Stimulated activated CD8-positive, alpha-beta memory T cell treated with anti-CD3 and anti-CD28 coated beads, Interleukin-15, amount 100 ng/mL, for 24 hours (primary cell): Measurements from ENCODE around the gene FAM13A.

Experiments used
- DNase-seq: peaks from one replicate; pipeline ENCODE4 v3.0.0-alpha.2; 2020; ENCODE audit warnings: low read depth

The FAM13A gene

DNA sequence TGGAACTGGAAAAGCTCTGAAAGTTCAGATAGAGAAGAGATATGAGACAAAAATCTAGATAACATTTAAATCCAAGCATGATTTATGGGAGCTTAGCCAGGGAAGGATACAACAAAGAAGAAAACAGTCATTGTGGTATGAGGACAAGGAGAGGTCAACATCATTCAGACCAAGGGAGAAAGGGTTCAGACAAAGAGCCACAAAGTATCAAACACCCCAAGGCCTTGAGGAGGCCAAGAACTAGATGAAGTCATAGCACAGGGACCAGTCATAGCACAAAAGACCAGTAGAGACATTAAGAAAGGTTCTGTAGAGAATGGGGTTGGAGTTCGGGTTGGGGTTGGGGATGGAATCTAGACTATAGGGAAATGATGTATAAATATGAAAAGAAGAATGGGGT is 282.0 kb downstream of the FAM13A start:
- DNase-seq: no peak

DNA sequence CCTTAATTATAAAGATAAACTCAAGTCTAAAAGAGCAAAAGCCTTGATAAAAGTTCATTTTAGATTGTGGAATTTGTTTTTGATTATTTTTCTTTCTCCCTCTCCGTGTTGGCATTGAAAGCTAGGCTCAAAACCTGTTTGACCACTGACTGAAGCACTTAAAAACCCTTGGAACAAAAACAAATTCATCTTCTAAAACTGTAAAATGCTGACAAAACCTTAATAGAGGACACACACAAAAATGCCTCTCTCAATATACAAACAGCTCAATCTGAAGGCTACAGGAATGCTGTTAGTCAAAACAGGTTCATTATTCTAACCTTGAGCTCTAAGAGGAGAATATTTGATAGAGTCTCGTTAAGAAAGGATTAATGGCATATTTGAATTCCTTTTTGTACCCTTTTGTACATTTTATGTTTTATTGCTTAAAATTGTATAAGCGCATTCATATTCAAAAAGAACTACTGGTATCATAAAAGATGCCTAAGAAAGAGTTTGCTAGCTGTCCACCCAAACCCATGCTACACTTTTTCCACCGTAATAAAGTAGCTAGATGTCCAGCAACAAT is 285.0 kb downstream of the FAM13A start:
- no peak for DNase-seq

DNA sequence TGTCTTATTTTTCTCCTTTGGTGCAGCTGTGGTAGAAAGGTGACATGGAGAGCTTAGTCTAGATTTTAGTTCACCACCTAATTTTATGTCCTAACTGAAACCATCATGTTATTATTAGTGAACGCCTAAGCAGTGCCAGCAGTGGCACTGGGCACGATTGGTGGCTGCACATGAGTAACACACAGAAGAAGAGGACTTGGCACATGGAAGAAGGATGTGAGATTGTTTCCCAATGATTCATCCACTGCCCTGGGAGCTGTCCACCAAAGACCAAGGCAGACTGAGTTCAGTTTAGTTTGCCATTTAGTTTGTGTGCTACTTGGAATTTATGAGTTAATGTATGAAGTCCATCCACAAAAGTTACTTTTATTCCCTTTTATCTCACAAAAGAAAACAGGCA is 291.3 kb downstream of the FAM13A start:
- no peak for DNase-seq

DNA sequence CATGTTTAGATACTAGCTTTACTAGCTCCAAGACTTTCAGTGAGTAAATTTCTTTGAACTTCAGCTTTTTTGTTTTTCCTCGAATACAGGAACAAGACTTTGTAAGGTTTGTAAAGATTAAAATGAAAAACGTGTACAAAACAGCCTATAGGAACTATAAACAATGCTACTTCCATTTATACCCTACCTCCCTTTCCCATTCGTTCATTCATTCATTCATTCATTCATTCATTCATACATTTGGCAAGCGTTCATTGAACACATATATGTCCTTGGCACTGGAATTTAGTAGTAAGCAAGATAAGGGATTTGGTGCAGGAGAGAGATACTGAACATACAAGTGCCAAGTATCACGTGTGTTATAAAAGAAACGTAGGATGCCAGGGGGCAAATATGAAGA is 293.9 kb downstream of the FAM13A start:
- no peak for DNase-seq

DNA sequence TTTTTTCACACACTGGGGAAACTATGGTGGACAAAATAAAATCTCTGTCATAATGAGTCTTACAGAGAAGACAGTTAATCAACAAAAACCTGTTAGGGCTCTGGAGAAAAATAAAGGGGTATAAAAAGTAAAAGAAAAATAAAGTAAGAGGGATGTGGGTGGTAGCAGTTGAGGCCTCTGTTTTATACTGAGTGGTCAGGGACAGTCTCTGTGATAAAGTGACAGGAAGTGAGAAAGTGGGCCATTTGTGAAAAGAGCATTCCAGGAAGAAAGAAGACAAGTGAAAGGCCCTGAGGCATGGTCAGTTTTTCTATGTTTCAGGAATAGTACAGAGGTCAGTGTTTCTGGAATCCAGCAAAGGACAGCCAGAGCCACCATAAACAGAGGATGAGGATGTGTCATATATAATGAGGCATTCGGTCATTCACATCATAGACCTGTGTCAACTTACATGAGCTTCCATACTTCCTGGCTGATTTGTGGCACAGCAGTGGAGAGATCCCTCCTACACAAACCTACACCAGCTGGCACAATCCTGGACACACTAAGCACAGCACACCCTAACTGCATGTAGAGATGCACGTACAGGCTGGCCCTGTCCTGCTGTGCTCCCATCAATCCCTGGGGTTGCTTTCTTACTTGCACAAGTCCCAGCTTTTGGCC is 295.0 kb downstream of the FAM13A start:
- no peak for DNase-seq

DNA sequence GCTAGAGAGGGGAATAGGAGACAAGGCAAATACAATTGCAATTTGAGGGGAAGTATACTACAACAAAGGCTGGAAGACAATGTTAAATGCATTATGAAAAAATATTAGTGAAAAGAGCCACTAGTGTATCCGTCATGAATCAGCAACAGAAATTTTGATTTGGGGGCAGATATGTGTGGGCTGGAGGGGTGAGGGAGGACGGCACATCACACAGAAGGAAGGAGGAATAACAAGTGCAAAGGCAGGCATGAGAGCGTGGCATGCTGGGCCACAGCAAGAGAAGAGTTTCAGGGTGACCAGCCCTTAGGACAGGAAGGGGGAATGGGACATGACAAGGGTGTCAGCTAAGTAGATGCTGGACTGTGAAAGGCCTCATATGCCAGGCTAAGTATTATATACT is 295.6 kb downstream of the FAM13A start:
- no peak for DNase-seq

DNA sequence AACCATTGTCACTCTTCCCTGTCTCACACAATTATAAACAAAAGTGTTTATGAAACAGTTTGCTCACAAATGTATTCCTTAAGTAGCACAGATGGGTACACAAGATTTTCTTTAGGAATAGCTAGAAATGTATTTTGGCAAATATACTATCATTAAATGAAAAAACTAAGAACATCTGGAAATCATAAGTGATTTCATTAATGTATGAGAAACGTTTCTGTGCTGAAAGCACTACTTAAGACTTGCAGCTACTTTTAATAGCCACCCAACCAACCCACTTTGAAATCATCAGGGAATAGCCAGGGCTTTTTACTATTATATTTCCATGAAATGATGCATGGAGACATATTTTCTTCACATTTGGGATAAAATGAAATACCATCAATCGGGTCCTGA is 297.1 kb downstream of the FAM13A start:
- no peak for DNase-seq

DNA sequence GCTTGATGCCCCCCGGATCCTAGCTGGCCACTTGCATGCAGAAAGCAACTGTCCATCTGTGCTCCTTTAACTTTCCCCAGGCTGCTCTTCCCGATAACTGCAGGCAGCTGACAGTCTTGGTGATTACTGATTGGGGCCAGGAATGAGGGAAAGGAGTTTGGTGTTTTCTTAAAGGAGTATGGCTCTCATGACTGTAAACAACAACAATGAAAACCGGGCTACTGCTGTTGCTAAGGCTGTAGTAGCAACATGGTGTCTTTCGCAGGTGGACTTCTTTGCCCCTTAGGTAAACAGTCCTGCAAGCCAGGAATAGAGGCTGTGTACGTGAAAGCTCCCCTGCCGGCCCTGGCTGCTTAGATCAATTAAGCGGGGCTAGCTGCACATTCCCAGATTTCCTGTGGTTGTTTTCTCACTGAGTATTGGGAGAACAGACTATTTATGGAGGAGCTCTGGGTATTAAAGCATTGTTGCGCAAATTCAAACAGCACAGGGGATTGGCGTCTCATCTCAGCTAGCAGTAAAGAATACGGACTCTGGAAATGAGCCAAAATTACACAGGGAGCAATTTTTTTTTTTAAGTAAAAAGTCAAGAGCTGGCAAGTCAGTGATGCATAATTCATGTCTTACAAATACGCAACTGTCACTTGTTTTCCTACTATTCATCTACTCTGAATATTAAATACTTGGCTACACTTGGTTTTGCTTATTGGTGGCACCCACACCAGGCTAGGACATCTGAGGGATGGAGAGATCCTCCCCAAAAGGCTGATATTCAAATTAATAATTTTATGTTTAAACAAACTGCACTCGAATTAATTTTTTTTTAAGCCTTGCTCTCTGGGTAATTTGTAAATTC is 297.7 kb downstream of the FAM13A start:
- no peak for DNase-seq

DNA sequence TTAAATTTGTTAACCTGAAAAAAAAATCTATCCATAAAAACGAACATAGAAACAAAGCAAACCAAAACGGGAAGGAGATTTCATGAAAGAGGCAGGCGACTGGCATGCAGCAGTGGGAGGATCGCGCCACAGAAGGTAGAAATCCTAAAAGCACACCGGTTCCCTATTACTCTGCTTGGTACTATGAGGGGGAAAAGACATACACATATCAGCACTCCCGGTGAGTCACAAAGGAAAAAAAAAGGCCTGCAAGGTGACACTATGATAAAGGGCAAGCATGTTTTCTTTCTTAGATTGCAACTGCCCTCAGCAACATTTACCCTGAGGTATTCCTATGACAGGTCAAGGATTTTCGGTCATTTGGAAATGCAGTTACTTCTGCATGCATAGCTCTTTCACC is 298.7 kb downstream of the FAM13A start:
- no peak for DNase-seq

DNA sequence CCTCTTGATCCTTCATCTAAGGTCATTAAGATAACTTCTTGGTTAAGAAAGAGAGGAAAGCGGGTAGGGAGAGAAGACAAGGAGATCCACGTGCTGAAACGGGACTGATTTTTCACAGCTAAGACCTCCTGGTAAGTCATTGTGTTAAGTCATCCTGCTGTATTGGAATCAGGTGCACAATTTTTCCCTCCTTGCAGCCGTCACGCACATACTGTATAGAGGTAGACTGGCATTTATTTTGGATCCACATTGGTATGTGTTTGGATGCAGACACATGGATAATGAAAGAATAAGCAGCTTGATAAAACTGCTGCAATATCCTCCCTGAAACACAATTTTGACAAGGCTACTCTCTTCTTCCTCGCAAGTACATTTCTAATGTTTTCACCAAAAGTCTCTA is 299.2 kb downstream of the FAM13A start:
- no peak for DNase-seq

DNA sequence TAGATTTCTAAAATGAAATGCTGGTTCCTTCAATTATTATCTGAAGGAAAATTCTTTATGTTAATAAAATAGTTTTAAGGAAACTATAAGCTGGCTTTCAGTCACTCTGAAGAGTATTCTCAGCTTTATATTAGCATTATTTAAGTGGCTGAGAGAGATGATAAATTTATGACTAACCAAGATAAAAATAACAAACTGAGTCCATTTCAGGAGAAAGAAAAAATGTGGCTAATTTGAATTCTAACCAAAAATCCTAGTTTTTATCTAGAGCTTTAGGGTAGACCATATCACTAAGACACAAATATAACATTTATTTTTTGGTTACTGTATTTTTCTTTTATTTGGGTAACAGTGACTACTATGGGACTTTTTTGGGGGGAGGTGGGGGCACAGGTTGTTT is 299.9 kb downstream of the FAM13A start:
- no peak for DNase-seq

DNA sequence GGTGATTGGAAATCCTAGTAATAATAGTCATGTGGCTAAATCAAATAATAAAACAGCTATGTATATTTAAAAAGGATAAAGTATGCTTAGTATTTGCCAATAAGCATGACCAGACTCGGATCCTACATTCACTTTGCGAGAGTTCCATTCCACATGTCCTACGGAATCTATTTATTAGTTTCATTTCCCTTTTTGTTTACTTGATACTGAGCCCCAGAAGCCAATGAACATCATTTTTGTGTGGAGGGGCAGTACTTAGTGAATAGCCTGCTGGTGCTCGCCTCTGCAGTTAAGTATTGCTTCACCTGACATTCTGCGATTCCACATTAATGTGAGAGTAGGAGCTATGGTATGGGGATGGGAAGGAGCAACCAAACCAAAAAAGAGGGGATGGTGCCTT is 300.8 kb downstream of the FAM13A start:
- no peak for DNase-seq

DNA sequence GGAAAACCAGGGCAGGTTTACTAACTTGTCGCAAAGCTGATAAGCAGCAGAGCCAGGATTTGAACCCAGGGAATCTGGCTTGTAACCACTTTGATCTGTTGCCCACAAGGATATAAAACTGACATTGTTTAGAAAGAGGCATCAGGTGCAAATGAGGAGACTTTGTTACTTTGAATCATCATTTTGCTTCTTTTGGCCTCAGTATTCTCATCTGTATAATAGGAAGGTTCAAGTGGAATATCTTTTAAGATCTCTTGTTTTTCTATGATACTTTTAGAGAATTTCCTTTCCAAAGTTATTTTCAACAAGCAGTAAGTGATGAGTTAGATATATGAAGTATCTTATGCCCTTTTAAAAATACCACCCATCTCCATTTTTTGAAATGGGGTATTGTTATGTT is 301.5 kb downstream of the FAM13A start:
- no peak for DNase-seq

DNA sequence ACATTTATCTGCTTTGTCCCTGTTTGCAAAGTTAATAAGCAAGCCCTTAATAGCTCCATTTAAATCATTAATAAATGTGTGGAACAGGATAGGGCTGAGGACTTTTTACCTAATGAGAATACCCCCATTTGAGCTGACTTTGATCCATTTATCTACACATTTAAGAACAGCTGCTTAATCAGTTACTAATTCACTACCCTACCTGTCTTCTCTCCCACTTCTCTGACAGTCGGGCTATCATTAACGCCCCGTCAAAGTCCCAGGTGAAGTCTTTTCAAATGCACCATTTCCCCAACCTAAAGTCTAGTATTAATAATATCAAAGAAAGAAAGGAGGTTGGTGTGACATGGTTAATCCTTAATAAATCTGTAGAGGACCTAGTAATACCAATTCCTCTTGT is 302.2 kb downstream of the FAM13A start:
- DNase-seq: no peak

DNA sequence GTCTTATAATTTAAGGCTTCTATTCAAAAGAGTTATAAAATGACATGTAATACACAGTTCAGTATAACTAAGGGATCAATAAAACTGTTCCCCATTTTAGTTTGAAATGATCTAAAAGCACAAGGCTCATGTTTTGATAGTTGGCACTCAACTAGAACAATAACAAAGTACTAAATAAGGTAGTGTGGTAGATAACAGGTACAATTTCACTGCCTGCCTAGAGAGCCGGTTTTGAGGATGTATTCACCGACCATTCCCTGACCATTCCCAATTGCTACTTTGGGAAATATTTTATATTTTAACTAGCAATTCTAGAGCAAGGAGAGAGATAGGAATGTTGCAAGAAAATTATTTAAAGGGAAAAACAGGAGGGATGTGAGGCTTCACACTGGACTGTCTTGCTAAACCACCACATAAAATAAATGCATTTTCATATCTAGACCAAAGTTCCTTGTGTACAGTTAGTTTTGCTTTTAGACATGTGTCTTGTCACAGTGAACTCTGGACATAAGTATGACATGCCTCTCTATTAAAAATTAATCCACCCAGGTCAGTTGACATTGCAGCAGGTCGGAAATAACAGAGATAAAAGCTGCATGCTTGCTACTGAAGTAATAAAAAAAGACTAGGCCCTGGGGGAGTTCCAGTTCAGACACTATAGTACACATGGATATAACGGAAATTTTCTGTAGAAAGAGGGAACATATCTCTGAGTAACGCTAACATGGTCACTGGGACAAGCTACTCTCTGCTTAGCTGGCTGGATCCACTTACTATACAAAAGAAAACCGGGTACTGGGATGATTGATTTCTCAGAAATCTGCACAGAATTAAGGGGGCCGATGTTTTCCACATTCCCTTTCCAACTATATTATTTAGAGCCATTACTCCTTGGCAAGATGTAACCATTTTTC is 303.1 kb downstream of the FAM13A start:
- DNase-seq: no peak

DNA sequence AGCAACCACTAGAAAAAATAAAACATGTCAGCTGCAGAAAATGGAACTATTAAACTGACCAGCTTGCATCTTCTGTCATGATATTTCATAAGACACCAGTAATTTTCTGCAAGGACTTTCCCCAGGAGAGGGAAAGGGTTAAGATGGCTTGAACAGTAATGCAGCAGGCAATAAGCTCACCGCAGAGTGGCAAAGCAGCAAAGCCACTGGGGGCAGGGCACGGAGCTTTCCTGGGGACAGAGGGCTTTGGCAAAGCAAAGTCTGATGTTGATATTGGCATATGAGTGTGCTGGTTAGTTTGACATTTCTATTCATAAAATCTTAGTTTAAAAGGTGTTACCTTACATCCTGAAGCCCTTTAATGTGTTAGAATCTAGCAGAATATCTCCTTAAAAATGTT is 304.2 kb downstream of the FAM13A start:
- no peak for DNase-seq

DNA sequence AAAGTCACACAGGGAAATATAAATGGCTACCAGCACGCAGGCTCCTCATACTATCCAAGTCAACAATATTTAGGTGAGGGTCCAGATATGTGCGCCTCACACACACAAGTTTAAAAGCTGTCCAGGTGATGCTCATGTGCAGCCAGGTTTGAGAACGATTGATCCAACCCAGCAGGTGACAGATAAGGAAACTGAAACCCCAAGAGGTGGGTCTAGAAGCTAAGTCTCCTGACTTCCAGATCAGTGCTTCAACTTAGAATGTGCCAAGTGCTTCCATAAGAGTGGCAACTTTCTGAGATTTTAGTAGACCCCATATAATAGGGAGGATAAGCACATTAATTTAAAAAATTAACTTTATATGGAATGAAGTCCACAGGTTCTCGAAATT is 304.9 kb downstream of the FAM13A start:
- DNase-seq: no peak

DNA sequence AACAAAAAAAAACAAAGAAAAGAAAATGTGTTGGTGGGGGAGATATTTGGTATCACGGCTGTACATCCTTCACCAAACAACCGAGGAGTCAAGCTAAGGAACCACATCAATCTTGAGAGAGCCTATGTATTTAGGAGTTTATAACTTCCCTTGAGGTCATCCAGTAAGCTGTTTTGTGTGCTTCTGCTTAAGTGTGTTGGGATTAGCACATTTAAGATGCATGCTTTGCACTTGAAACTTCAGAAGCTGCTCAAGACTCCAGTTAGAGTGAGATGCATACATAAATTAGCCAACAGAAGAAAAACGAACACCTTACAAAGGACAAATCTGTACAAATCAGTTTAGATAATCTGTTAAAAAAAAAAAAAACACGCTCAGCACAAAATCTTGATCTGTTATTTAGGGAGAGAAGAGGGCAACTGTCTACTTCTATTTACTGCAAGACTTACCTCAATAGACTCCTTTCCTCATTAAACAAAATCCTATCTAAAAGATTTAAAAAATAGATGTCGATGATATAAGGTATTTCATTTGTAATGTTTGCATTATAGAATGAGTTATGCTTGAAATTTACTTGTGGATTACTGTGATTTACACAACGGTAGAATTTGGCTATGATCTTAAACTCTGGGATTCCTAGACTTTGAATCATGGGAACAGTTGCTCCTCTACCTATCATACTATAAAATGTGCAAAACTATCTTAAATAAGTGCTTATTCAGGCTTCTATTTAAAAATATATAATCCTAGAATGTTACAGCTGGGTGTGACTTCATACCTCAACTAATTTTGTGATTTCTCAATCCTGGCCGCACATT is 305.5 kb downstream of the FAM13A start:
- no peak for DNase-seq

DNA sequence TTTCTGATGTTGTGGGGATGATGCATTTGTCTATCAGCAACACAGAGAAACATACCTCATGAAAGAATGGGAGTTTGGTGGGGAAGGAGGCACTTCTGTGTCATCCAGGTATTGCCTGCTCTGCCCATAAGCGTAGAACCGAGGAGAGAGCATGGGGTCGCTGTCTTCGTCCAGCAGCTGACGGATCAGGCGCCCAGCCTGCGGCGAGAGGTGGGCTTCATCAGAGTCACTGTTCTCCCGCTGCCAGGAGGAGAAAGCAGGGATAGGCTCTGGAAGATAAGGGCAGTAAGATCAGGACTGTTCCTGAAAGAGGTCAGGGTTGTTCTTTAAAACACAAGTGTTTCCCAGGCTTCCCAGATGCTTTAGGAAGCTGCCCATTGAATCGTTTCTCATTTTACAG is 306.6 kb downstream of the FAM13A start:
- DNase-seq: no peak

DNA sequence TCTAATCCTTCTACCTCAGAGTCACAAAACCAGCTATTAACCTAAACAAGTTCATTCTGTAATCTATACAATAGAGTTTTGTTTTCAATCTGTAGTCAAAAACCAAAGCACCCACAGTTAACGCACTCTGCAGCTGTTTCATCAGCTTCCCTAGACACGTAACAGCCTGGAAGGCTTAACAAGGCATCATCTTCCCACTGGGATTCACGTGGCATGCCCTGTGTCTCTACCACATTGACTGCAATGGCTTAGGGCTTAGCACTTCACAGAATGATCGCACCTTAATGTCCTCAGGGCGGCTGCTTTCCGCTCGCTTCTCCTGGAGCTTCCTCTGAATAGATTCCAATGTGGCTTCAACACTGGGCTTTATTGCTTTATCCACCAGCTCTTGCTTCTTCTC is 309.6 kb downstream of the FAM13A start:
- no peak for DNase-seq

DNA sequence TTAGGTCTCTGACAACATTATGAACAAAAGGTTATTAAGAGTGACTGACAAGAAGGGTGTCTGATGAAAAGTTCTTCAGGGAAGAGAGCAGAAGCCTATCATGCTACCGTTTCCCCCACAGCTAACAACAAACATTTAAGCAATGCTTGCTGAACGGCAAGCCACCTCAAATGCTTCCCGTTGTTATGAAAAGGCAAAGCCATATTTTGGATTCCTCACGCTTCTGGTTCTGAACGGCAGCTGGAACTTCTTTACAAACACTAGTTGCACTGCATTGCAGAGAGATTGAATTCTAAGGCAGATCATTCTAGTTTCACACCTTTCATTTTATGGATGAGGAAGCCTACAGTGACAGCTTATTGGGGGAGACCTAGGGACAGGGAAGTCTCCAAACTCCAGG is 310.8 kb downstream of the FAM13A start:
- DNase-seq: no peak
